SJCRH30 (cell line): ENCODE results near the gene C11orf58. TPM values are rescaled to one million over a fixed set of nuclear protein-coding genes. Genes with fewer than 3 reads are reported as not detected.

Source experiments
- DNase-seq, 2 experiments: peaks; one replicate each; pipeline ENCODE4 v3.0.0-alpha.2; 2015 to 2020
- H3K27ac ChIP-seq: fragments of 250-450 bp; sonication (Bioruptor Pico); 2 replicates; pipeline ENCODE4 v1.5.1; 2020; ENCODE audit warnings: mild to moderate bottlenecking, moderate library complexity
- H3K27me3 ChIP-seq: fragments of 250-450 bp; sonication (Bioruptor Pico); 2 replicates; pipeline ENCODE4 v1.5.1; 2020; ENCODE audit warnings: mild to moderate bottlenecking, moderate library complexity
- H3K36me3 ChIP-seq: fragments of 250-450 bp; sonication (Bioruptor Pico); 2 replicates; pipeline ENCODE4 v1.5.1; 2020; ENCODE audit warnings: mild to moderate bottlenecking, moderate library complexity
- H3K4me1 ChIP-seq: fragments of 250-450 bp; sonication (Bioruptor Pico); 2 replicates; pipeline ENCODE4 v1.5.1; 2020; ENCODE audit warnings: mild to moderate bottlenecking, moderate library complexity
- H3K4me3 ChIP-seq: fragments of 250-450 bp; sonication (Bioruptor Pico); 2 replicates; pipeline ENCODE4 v1.5.1; 2020; ENCODE audit warnings: mild to moderate bottlenecking, moderate library complexity
- H3K9me3 ChIP-seq: fragments of 250-450 bp; sonication (Bioruptor Pico); replicated peaks from 2 replicates; pipeline ENCODE4 v1.5.1; 2020; ENCODE audit warnings: mild to moderate bottlenecking, moderate library complexity
- total RNA-seq: library from RNA; depleted of rRNA; stranded (reverse); fragments of >200 nt; shearing (Covaris generic); gene quantifications from 2 replicates; pipeline ENCODE4 v1.2.3, GENCODE V29; 2014

The C11orf58 gene
- total RNA-seq, 1 experiment from 2014 or later = 237 TPM

DNA sequence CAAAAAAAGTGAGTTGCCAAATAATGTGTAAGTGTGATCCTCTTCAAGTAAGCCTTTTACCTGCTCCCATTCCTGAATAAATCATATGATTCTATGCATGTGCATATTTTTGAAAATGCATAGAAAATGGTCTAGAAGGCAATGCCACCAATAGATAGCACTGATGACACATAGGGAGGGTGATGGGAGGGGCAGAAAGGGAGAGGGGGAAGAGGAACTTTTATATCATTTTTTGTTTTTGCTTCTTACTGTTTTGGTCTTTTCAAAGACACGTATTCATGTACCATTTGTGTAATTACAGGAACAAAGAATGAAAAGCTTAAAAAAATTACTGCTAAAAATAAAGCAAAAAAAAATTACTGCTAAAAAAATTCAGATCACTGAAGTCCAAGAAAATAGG lies 60.8 kb downstream of the C11orf58 start:
- no peaks in the 10 kb centered on the region for H3K36me3 ChIP-seq
- DNase-seq = no peak
- H3K27ac ChIP-seq = no peak overlapping the region
- H3K27me3 ChIP-seq = no peaks in the 10 kb centered on the region
- H3K4me1 ChIP-seq = no peaks in the 10 kb centered on the region
- no peak overlapping the region for H3K4me3 ChIP-seq
- H3K9me3 ChIP-seq = no peaks in the 10 kb centered on the region

DNA sequence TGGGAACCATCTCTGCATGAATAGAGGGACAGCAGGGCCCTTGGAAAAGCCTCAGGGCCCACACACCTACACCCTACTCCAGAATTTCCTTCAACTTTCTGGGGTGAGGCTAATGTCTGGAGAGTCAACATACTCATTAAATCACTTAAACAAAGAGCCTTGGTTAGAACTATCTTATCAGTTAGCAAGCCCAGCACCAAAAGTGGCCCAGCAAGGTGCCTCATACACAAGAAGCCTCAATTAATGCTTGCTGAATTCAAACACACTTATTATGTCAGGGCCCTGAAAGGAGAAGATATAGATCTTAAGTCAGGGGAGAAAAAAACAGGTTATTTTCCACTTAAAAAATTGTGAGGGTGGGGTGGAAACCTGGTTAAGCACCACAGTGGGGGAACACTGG lies 61.4 kb downstream of the C11orf58 start:
- DNase-seq = no peak
- no peak overlapping the region for H3K27ac ChIP-seq
- no peaks in the 10 kb centered on the region for H3K36me3 ChIP-seq
- no peak overlapping the region for H3K4me3 ChIP-seq
- H3K27me3 ChIP-seq = no peaks in the 10 kb centered on the region
- H3K9me3 ChIP-seq = no peaks in the 10 kb centered on the region
- H3K4me1 ChIP-seq = no peaks in the 10 kb centered on the region

DNA sequence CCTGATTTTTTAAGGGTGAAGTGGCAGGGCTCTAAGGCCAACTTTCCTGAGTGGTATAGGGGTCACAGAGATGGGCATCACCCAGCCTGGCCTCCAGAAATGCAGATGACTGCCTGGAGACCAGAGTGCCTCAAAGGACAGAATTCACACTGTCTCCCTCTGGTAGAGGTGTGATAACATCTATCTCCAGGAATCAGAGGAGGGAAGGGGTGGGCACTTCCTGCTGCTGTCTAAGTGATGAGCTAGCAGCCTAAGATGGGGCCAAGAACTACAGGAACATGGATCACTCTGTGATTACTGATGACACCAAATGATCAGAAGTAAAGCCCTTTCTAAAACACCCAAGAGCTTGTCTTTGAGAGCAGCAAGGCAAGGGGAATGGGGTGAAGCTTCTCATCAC lies 61.9 kb downstream of the C11orf58 start:
- DNase-seq = no peak
- Histone ChIP-seq H3K27ac (no peak overlapping the region), H3K9me3 (no peaks in the 10 kb centered on the region), H3K4me3 (no peak overlapping the region), H3K4me1 (no peaks in the 10 kb centered on the region), H3K36me3 (no peaks in the 10 kb centered on the region), H3K27me3 (no peaks in the 10 kb centered on the region)

DNA sequence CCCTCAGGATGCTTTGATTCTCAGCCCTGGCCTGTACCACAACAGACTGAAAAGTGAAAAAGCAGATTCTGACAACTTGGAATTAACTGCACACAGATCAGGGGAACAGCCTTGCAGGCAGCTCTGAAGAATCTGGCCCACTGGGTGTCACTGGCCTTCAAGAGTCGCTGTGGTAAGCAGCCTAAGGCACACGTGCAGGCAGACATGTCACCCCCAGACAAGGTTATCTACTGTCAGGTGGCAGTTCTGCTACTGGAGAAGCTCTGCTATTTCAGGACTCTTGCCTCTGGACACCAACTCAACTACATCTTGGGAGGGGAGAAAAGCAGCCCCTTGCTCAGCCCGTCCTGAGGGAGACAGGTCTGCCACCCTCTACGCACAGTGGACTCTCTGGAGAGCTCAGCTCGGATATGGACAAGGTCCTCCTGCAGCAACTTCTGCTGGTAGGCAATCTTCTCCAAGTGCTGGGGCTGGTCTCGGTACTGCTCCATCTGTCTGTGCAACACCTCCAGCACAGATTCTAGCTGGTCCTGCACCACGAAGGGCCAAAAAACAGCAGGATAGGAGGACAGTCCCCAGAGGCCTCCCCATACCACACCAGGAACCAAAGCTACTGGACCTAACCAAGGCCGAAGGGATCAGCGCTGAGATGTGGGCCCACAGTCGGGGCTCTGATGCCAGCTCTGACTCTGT lies 63.0 kb downstream of the C11orf58 start:
- Histone ChIP-seq H3K4me1 (peaks cover 4% of the 10 kb centered on the region), H3K36me3 (no peaks in the 10 kb centered on the region), H3K9me3 (no peaks in the 10 kb centered on the region), H3K4me3 (no peak overlapping the region), H3K27ac (no peak overlapping the region), H3K27me3 (no peaks in the 10 kb centered on the region)
- no peak for DNase-seq

DNA sequence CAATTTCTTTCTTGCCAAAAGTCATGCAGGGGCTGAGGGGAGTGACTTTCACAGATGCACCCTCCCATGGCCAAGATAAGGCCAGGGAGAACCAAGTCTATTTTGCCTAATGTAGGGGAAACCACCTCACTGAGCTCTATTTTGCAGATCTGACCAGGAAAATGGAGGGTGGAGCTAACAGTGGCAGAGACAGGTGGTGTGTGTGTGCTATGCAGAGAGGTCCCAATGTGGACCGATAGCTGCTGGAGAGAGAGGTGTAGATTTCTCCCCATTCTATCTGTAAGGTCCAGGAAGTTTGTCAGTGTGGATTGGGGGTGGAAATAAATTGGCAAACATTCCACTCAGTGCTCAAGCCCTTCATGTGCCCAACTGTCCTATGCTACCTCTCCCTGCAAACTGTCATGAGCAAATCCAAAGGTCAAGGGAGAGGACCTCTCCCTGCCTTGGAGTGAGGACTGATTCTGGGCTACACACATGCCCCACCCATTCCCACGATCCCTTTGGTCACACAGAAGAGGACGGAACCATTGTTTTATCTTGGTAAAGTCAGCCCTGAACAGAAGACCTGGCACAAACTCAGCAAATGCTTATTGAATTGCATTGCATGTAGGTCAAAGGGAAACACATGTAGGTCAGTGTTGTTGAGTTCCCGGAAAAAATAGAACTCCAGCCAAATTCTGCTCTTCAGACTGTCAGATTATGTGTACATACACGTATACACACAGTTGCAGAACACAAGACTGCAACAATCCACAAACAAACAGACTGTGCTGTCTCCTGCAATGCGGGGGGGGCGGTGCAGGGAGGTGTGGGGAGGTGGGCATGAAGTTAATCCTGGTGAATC lies 65.9 kb downstream of the C11orf58 start:
- no peaks in the 10 kb centered on the region for H3K27me3 ChIP-seq
- H3K9me3 ChIP-seq = no peaks in the 10 kb centered on the region
- H3K27ac ChIP-seq = no peak overlapping the region
- peaks cover 8% of the 10 kb centered on the region for H3K4me1 ChIP-seq
- no peak overlapping the region for H3K4me3 ChIP-seq
- DNase-seq = no peak
- H3K36me3 ChIP-seq = no peaks in the 10 kb centered on the region

- Histone ChIP-seq H3K4me1 (peaks cover 8% of the 10 kb centered on the region), H3K4me3 (no peak overlapping the region), H3K9me3 (no peaks in the 10 kb centered on the region), H3K36me3 (no peaks in the 10 kb centered on the region), H3K27me3 (no peaks in the 10 kb centered on the region), H3K27ac (no peak overlapping the region)
- no peak for DNase-seq
Observed at GRCh38 chr11:16805938-16806337, 67.5 kb downstream of the C11orf58 start.

GRCh38 chr11:16806791-16807190 lies 68.3 kb downstream of the C11orf58 start:
- Histone ChIP-seq H3K27ac (no peak overlapping the region), H3K9me3 (no peaks in the 10 kb centered on the region), H3K4me3 (no peak overlapping the region), H3K36me3 (no peaks in the 10 kb centered on the region), H3K4me1 (peaks cover 8% of the 10 kb centered on the region), H3K27me3 (peaks cover 2% of the 10 kb centered on the region)
- peak; percentile 74 to 78 for DNase-seq

DNA sequence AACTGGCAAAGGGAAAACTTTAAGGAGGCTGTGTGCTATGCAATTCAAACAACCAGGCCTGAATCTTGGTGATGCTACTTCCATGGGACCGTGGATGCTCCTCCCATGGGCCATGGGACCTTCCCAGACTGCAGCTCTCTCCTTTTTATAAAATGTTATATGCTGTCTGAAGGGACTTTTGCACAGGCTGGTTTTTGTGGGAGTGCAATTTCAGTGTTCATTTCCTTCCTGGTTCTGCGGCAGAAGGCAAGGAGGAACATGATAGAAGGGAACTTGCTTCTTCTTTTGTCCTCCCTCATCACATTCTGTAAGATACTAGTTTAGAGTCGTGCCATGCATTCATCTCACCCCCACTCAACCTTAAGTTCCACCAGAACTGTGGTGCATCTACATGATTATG lies 68.9 kb downstream of the C11orf58 start:
- no peaks in the 10 kb centered on the region for H3K36me3 ChIP-seq
- peaks cover 4% of the 10 kb centered on the region for H3K27me3 ChIP-seq
- no peaks in the 10 kb centered on the region for H3K9me3 ChIP-seq
- DNase-seq = no peak
- H3K4me1 ChIP-seq = peaks cover 8% of the 10 kb centered on the region
- H3K4me3 ChIP-seq = no peak overlapping the region
- H3K27ac ChIP-seq = no peak overlapping the region
